ENCODE measurements around the gene HECTD1.
A peak's percentile ranks its signal among the peaks of the same experiment; 100 is the strongest.
"Not testable (repeated sequence)": the region's sequence is repeated elsewhere in the genome, so short reads cannot be mapped to it uniquely, and the experiment has no call there.

HECTD1 gene
- 259 to 396 reads per million in 2 donors for total RNA-seq

GRCh38 chr14:31207755-31208545 lies at the start of gene HECTD1:
HECTD1 (minus strand) TSS chr14:31207793; CDS start chr14:31205936, 1,857 bp downstream.
- DNase-seq, result peak; percentile 78

GRCh38 chr14:31257244-31257553 lies 49.6 kb upstream of the HECTD1 start:
- DNase-seq, result no peak

DNA sequence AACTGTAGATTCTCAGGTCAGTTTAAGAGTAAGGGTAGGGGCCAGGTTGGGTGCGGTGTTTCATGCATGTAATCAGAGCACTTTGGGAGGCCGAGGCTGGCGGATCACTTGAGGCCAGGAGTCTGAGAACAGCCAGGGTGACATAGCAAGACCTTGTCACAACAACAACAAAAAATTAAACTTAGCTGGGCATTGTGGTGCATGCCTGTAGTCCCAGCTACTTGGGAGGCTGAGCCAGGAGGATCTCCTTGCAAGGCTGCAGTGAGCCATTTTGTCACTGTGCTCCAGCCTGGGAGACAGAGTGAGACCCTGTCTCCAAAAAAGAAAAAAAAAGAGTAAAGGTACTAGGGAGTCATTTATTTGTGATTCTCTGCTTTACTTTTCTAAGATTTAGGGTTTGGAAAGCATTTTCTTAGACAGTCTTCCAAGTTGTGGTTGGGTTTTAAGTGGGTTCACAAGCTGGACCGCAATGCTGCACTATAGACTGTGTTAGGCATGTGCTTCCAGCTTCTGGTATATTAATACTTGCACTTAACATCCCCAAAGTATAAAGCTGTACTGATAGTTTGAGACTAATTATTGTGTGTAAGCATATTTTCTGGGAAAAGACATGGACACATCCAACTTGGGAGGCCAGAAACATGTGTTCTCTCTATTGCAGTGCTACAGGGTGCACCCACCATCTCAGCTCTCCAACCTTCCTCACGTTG lies 49.1 kb upstream of the HECTD1 start:
- DNase-seq, result no peak

GRCh38 chr14:31255918-31256317 lies 48.3 kb upstream of the HECTD1 start:
- not testable (repeated sequence) for DNase-seq

- DNase-seq, result no peak
Measured at GRCh38 chr14:31255286-31255685, 47.7 kb upstream of the HECTD1 start.

DNA sequence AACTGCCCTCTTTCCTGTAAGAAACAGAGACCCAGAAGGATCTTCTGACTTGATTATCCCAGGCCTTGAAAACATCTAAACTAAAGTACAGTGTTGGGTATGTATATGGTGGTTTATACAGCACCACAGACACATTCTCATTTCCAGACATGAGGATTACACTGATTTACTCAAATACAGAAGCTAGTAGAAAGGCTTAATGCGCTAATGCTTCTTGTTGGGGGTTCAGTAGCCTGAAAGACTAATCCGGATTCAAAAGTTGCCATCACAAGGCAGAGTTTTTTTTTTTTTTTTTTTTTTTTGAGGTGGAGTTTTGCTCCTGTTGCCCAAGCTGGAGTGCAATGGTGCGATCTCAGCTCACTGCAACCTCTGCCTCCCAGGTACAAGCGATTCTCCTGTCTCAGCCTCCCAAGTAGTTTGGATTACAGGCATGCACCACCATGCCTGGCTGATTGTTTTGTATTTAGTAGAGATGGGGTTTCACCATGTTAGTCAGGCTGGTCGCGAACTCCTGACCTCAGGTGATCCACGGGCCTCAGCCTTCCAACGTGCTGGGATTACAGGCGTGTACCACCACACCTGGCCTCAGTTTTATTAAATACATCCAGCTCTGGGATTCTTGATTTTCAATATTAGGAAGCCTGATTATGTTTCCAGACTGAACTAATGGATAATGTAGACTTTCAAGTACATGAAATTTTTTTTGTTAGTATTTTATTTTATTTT lies 46.3 kb upstream of the HECTD1 start:
- DNase-seq, result no peak

DNA sequence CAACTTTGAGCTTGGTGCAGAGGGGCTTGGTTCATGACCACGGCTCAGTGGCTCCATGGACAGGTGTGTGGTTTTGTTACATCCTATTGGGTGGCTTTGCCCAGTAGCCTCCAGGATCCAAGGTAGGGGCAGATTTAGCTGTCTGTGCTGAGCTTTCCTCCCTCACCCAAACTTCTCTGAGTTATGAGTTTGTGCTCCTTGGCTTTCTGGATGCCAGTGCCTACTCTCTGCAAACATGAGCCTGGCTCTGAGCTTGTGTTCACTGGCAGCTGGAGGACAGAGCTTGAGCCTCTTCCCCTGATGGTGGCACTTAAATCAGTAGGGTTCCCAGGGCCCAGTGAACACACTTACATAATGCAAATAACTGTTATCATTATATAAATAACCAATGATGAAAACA lies 45.3 kb upstream of the HECTD1 start:
- no peak for DNase-seq

DNA sequence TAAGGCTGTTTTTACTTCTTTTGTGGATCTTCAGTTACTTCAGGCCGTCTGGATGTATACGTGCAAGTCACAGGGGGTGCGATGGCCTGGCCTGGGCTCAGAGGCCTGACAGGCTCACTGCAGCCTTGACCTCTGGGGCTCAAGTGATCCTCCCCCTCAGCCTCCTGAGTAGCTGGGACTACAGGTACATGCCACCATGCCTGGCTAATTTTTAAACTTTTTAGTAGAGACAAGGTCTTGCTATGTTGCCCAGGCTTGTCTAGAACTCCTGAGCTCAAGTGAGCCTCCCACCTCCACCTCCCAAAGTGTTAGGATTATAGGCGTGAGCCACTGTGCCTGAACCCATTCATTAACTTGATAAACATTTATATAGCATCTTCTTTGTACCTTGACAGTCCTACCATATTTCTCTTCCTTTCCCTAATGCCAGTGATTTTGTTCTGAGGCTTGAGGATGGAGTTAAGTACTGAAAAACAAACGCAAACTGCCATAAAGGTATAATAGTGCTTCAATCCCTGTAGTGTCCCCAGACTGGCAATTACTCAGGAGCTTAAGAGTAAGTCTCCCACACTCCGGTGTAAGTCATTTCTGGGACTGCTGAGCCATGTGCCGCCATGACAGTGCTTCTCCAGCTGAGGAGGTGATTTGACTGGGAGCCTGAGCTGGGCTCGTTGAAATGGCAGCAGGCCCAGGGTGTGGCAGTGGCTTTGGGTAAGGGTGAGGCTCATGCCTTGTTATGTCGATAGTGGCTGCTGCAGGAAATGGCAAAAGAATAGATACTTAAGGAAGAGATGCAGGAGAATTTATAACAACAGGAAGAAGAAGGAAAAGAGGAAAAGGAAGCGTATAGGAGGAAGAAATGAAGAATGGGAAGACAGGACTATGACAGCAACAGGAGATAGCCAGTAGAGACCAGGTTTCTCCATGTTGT lies 43.7 kb upstream of the HECTD1 start:
- DNase-seq, result no peak

GRCh38 chr14:31244626-31245025 lies 37.0 kb upstream of the HECTD1 start:
- DNase-seq, result no peak

DNA sequence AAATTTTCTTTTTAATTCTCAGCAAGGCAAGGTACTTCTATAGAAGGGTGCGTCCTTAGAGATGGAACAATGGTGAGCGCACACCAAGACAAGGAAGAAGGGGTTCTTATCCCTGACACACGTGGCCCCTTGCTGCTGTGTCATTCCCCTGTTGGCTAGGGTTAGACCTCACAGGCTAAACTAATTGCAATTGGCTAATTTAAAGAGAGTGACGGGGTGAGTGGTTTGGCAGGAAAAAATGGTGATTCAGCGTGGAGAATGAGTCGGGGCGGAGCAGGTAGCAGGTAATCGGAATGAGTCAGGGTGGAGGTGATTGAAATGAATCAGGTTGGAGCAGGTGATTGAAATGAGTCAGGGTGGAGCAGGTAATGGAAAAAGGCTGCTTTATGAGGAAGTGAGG lies 36.3 kb upstream of the HECTD1 start:
- no peak for DNase-seq

GRCh38 chr14:31242161-31242940 lies 34.8 kb upstream of the HECTD1 start:
- not testable (repeated sequence) for DNase-seq

DNA sequence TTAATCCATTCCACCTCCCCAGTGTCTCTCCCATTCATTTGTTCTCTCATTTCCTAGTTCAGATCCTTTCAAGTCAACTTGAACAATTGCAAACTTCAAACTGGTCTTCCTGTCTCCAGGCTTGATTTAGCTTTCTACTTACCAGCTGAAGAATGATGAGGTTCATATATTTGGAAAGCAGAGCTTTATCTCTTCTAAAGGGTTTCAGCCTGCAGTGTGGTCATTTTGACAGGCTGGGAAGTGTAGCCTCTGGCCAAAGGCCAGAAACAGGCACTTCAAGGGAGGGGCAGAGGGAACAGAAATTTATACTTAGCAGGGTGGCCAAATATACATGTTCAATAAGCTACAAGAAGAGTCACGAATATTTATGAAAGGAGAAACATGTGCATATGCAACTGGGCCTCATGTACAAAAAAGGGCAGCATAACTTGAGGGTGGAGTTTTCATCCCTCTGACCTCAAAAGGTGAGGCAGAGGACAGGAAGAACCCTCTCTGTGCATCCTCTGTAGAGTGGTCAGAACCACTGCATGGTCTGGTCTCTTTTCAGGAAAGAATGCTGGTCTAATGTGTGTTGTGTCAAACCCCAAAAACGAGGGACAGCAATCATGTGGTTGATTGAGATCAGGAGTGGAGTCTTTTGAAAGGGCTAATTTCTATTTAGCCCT lies 34.0 kb upstream of the HECTD1 start:
- DNase-seq, result no peak

DNA sequence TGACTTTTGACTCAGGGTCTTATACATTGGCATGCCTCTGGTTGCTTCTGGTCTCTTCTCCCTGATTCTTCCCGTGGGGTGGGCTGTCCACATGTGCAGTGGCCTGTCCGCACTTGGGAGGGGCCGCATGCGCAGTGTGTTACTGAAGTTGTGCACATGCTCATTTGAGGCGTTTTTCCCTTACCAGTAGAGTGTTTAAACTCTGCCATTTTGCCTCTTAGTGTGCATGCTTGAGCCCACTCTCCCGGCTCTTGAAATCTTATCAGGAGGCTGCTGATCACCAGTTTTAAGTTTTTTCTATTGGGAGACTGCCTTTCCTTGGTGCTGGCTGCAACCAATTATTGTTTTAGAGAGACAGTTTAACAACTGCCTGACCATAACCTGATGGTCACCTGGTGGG lies 32.1 kb upstream of the HECTD1 start:
- DNase-seq, result no peak

GRCh38 chr14:31235462-31235861 lies 27.9 kb upstream of the HECTD1 start:
- no peak for DNase-seq

- DNase-seq, result no peak
Measured at GRCh38 chr14:31232081-31232480, 24.5 kb upstream of the HECTD1 start.

DNA sequence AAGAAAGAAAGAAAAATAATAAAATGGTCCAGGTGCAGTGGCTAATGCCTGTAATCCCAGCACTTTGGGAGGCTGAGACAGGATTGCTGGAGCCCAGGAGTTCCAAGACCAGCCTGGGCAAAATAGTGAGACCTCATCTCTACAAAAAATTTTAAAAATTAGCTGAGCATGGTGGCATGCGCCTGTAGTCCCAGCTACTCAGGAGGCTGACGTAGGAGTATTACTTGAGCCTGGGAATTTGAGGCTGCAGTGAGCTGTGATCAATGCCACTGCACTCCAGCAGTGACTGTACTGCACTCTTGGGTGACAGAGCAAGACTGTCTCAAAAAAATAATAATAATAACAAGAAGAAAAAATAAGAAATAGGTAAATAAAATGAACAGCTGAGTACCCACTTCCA lies 23.7 kb upstream of the HECTD1 start:
- DNase-seq, result not testable (repeated sequence)

DNA sequence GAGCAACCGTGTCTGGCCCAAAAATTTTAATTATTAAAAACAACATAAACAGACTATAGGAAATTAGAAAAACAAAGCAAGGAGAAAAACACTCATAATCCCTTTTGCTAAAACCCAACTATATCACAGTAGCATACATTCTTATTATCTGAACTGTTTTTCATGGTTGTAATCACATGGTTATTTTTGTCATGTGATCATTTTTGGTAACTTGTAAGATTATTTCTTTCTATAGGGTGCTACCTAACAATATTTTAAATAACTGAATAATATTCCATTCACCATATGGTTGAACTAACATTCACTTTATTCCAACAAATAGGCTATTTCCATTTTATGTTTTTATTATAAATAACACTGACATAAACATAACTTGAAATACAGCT lies 23.0 kb upstream of the HECTD1 start:
- no peak for DNase-seq

DNA sequence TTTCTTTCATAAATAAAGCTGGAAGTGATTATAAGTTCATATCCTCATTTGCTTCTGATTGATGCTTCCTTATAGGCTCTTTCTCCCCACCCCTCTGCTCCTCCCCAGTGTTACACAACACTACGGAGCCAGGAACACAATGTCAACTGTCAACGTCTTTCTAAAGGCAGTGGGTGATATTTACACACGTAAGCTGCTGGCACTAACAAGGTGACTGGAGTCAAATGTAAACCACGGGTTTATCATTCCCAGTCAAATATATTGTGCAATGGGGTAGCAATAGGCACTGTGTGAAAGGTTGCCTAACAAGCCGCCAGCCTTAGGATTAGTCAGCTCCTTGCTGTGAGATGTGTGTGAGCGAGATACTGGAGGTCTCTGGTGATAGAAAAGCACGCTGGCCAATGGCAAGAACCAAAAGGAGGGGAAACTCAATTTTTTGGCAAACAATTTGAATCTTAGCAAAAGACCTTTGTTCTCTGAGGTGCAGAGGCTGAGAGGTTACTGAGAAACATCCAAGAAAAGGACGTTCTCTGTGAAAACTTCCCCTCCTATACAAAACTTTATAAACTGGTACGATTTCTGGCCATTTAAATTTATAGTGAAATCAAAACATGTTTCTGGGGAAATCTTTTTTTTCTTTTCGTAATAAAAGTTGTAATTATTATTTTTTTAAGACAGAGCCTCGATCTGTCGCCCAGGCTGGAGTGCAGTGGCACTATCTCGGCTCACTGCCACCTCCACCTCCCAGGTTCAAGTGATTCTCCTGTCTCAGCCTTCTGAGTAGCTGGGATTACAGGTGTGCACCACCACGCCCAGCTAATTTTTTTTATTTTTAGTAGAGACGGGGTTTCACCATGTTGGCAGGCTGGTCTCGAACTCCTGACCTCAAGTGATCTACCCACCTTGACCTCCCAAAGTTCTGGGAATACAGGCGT lies 22.3 kb upstream of the HECTD1 start:
- DNase-seq, result no peak

DNA sequence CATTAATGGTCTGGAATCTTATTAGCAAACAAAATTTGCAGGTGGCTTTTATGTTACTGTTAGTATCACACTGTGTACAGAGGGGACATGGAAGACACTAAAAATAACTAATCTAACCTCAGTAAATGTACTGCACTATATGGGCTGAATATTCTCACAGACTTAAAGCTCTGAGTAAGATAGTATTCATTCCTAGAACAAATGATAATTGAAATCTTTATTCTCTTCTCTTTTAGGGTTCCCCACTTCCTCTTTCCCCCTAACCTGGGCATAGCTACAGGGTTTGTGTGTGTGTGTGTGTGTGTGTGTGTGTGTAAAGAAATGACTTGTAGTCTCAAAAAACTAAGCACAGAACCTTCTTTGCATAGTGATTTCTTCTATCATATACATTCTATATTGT lies 21.4 kb upstream of the HECTD1 start:
- DNase-seq, result no peak

GRCh38 chr14:31228533-31228932 lies 20.9 kb upstream of the HECTD1 start:
- no peak for DNase-seq

All from T-helper 9 cell (primary cell).